Activated CD4-positive, alpha-beta memory T cell treated with anti-CD3 and anti-CD28 coated beads for 36 hours (primary cell): ENCODE measurements around the gene RERE. TPM values are rescaled to one million over a fixed set of nuclear protein-coding genes. Genes with fewer than 3 reads are reported as not detected.
A peak's percentile ranks its signal among the peaks of the same experiment; 100 is the strongest.

Experiments
- CTCF ChIA-PET: fragments of 350-600 bp; sonication (Branson Sonifier 250); formaldehyde crosslinking; loops from one replicate; lab custom pipeline; 2021; ENCODE audit warnings: antibody characterized with exemption, inconsistent platforms; lab: Charles Lee
- POLR2A ChIA-PET: fragments of 350-600 bp; sonication (Branson Sonifier 250); formaldehyde crosslinking; loops from one replicate; lab custom pipeline; 2021; ENCODE audit warnings: antibody characterized with exemption; lab: Charles Lee
- DNase-seq: peaks from one replicate; pipeline ENCODE4 v3.0.0-alpha.2; 2020
- H3K27ac Mint-ChIP-seq: one replicate; pipeline ENCODE4 v1.8.0; 2021; ENCODE audit warnings: mixed read lengths
- H3K27me3 Mint-ChIP-seq: one replicate; pipeline ENCODE4 v1.8.0; 2021; ENCODE audit warnings: mixed read lengths
- H3K36me3 Mint-ChIP-seq: one replicate; pipeline ENCODE4 v1.8.0; 2021; ENCODE audit warnings: mixed read lengths
- H3K4me1 Mint-ChIP-seq: one replicate; pipeline ENCODE4 v1.8.0; 2021; ENCODE audit warnings: low read depth, mixed read lengths
- H3K4me3 Mint-ChIP-seq: one replicate; pipeline ENCODE4 v1.8.0; 2021; ENCODE audit warnings: mild to moderate bottlenecking, mixed read lengths
- H3K9me3 Mint-ChIP-seq: one replicate; pipeline ENCODE4 v1.8.0; 2021; ENCODE audit warnings: mixed read lengths
- intact Hi-C: fragments of 100-400 bp; cut with micrococcal nuclease; formaldehyde crosslinking; loops from one replicate; pipeline ENCODE4 v1.15.1; 2023
- total RNA-seq, 2 experiments: library from RNA; stranded (reverse); gene quantifications; one replicate each; pipeline ENCODE4 v1.2.3, GENCODE V29; 2021

The RERE gene
- total RNA-seq, 2 experiments from 2014 or later = 45.0 to 50.5 TPM

GRCh38 chr1:8543965-8544364 lies 273.5 kb downstream of the RERE start:
- intact Hi-C loops = loop anchor here (1.0 to 5.0 kb wide), 2 partner anchors 19 to 122 kb away; no protein-coding TSS in a partner anchor

GRCh38 chr1:8541961-8542521 lies 275.4 kb downstream of the RERE start:
- Mint-ChIP-seq H3K27me3 (no peaks in the 10 kb centered on the region), H3K9me3 (peaks cover 8% of the 10 kb centered on the region), H3K4me3 (no peak overlapping the region), H3K36me3 (peaks cover 26% of the 10 kb centered on the region), H3K4me1 (peaks cover 40% of the 10 kb centered on the region), H3K27ac (no peak overlapping the region)
- intact Hi-C loops = loop anchor here (2.0 to 5.0 kb wide), 2 partner anchors 13 to 120 kb away; no protein-coding TSS in a partner anchor
- CTCF ChIA-PET = no interaction called here
- DNase-seq = no peak
- POLR2A ChIA-PET = no interaction called here

More at GRCh38 chr1:8543965-8544364, 273.5 kb downstream of the RERE start:
- peaks cover 38% of the 10 kb centered on the region for H3K4me1 Mint-ChIP-seq
- no peak overlapping the region for H3K27ac Mint-ChIP-seq
- H3K27me3 Mint-ChIP-seq = no peaks in the 10 kb centered on the region
- no peak for DNase-seq
- ChIA-PET CTCF (interaction anchor here (0.6 to 1.2 kb wide), 3 partner anchors 14 to 195 kb away, joined by 3 read pairs; no protein-coding TSS in a partner anchor), POLR2A (interaction anchor here (1.0 to 1.1 kb wide), 2 partner anchors 119 to 296 kb away, joined by 3 read pairs; no protein-coding TSS in a partner anchor)
- H3K4me3 Mint-ChIP-seq = no peak overlapping the region
- peaks cover 8% of the 10 kb centered on the region for H3K9me3 Mint-ChIP-seq
- H3K36me3 Mint-ChIP-seq = peaks cover 26% of the 10 kb centered on the region

GRCh38 chr1:8540971-8541370 lies 276.5 kb downstream of the RERE start:
- Mint-ChIP-seq H3K9me3 (peaks cover 8% of the 10 kb centered on the region), H3K27me3 (no peaks in the 10 kb centered on the region), H3K4me3 (no peak overlapping the region), H3K36me3 (peaks cover 29% of the 10 kb centered on the region), H3K4me1 (peaks cover 40% of the 10 kb centered on the region), H3K27ac (peak overlapping the region; percentile 69)
- intact Hi-C loops = loop anchor here (1.0 to 5.0 kb wide), 4 partner anchors 14 to 146 kb away; no protein-coding TSS in a partner anchor
- POLR2A ChIA-PET = no interaction called here
- DNase-seq = no peak
- CTCF ChIA-PET = no interaction called here

GRCh38 chr1:8540261-8540941 lies 277.0 kb downstream of the RERE start:
- H3K9me3 Mint-ChIP-seq = peaks cover 8% of the 10 kb centered on the region
- ChIA-PET POLR2A (interaction anchor here (1.0 kb wide), 1 partner anchor 15 kb away, joined by 4 read pairs; no protein-coding TSS in a partner anchor), CTCF (no interaction called here)
- intact Hi-C loops = loop anchor here (1.0 to 5.0 kb wide), 4 partner anchors 14 to 145 kb away; no protein-coding TSS in a partner anchor
- H3K36me3 Mint-ChIP-seq = peaks cover 31% of the 10 kb centered on the region
- H3K4me1 Mint-ChIP-seq = peaks cover 40% of the 10 kb centered on the region
- H3K27ac Mint-ChIP-seq = peak overlapping the region; percentile 69
- no peak for DNase-seq
- no peaks in the 10 kb centered on the region for H3K27me3 Mint-ChIP-seq
- no peak overlapping the region for H3K4me3 Mint-ChIP-seq

- H3K27me3 Mint-ChIP-seq = no peaks in the 10 kb centered on the region
- H3K27ac Mint-ChIP-seq = peak overlapping the region; percentile 28
- CTCF ChIA-PET = no interaction called here
- intact Hi-C loops = loop anchor here (1.0 to 5.0 kb wide), 4 partner anchors 14 to 144 kb away; no protein-coding TSS in a partner anchor
- peaks cover 6% of the 10 kb centered on the region for H3K9me3 Mint-ChIP-seq
- POLR2A ChIA-PET = interaction anchor here (1.0 kb wide), 1 partner anchor 14 kb away, joined by 4 read pairs; no protein-coding TSS in a partner anchor
- H3K4me1 Mint-ChIP-seq = peaks cover 33% of the 10 kb centered on the region
- no peak overlapping the region for H3K4me3 Mint-ChIP-seq
- DNase-seq = no peak
- H3K36me3 Mint-ChIP-seq = peaks cover 24% of the 10 kb centered on the region
Measured at GRCh38 chr1:8539683-8540082, 277.8 kb downstream of the RERE start.

- Mint-ChIP-seq H3K4me1 (peaks cover 37% of the 10 kb centered on the region), H3K36me3 (peaks cover 16% of the 10 kb centered on the region), H3K4me3 (no peak overlapping the region), H3K27ac (no peak overlapping the region), H3K27me3 (no peaks in the 10 kb centered on the region), H3K9me3 (no peaks in the 10 kb centered on the region)
- intact Hi-C loops = no loop called here
- ChIA-PET CTCF (interaction anchor here (0.8 kb wide), 1 partner anchor 13 kb away, joined by 7 read pairs; no protein-coding TSS in a partner anchor), POLR2A (interaction anchor here (0.5 to 0.6 kb wide), 2 partner anchors 114 to 258 kb away, joined by 3 to 6 read pairs; no protein-coding TSS in a partner anchor)
- no peak for DNase-seq
Measured at GRCh38 chr1:8538502-8538901, 278.9 kb downstream of the RERE start.

GRCh38 chr1:8537991-8538390 lies 279.4 kb downstream of the RERE start:
- peaks cover 13% of the 10 kb centered on the region for H3K36me3 Mint-ChIP-seq
- ChIA-PET CTCF (no interaction called here), POLR2A (interaction anchor here (0.5 to 0.6 kb wide), 2 partner anchors 113 to 258 kb away, joined by 3 to 6 read pairs; no protein-coding TSS in a partner anchor)
- DNase-seq = no peak
- H3K4me1 Mint-ChIP-seq = peaks cover 42% of the 10 kb centered on the region
- no peak overlapping the region for H3K27ac Mint-ChIP-seq
- H3K4me3 Mint-ChIP-seq = no peak overlapping the region
- H3K9me3 Mint-ChIP-seq = no peaks in the 10 kb centered on the region
- intact Hi-C loops = no loop called here
- H3K27me3 Mint-ChIP-seq = no peaks in the 10 kb centered on the region

- ChIA-PET CTCF (no interaction called here), POLR2A (no interaction called here)
- H3K27me3 Mint-ChIP-seq = no peaks in the 10 kb centered on the region
- H3K36me3 Mint-ChIP-seq = peaks cover 13% of the 10 kb centered on the region
- H3K27ac Mint-ChIP-seq = no peak overlapping the region
- no peak for DNase-seq
- H3K4me1 Mint-ChIP-seq = peaks cover 45% of the 10 kb centered on the region
- H3K9me3 Mint-ChIP-seq = no peaks in the 10 kb centered on the region
- intact Hi-C loops = no loop called here
- no peak overlapping the region for H3K4me3 Mint-ChIP-seq
Measured at GRCh38 chr1:8536515-8536914, 280.9 kb downstream of the RERE start.

GRCh38 chr1:8533907-8534306 lies 283.5 kb downstream of the RERE start:
- intact Hi-C loops = no loop called here
- H3K27ac Mint-ChIP-seq = no peak overlapping the region
- no peaks in the 10 kb centered on the region for H3K27me3 Mint-ChIP-seq
- H3K4me3 Mint-ChIP-seq = no peak overlapping the region
- ChIA-PET POLR2A (interaction anchor here (1.1 kb wide), 1 partner anchor 22 kb away, joined by 3 read pairs; no protein-coding TSS in a partner anchor), CTCF (interaction anchor here (0.9 to 1.5 kb wide), 2 partner anchors 12 to 315 kb away, joined by 3 to 6 read pairs; no protein-coding TSS in a partner anchor)
- H3K36me3 Mint-ChIP-seq = peaks cover 5% of the 10 kb centered on the region
- H3K9me3 Mint-ChIP-seq = no peaks in the 10 kb centered on the region
- H3K4me1 Mint-ChIP-seq = peaks cover 25% of the 10 kb centered on the region
- DNase-seq = no peak

- no peaks in the 10 kb centered on the region for H3K27me3 Mint-ChIP-seq
- ChIA-PET CTCF (interaction anchor here (0.7 to 1.5 kb wide), 4 partner anchors 12 to 316 kb away, joined by 3 to 6 read pairs (median 3); no protein-coding TSS in a partner anchor), POLR2A (interaction anchor here (1.1 to 1.8 kb wide), 2 partner anchors 10 to 22 kb away, joined by 3 to 7 read pairs; no protein-coding TSS in a partner anchor)
- peak overlapping the region; percentile 8 for H3K27ac Mint-ChIP-seq
- no peaks in the 10 kb centered on the region for H3K9me3 Mint-ChIP-seq
- H3K4me1 Mint-ChIP-seq = peaks cover 18% of the 10 kb centered on the region
- no peak for DNase-seq
- intact Hi-C loops = no loop called here
- H3K36me3 Mint-ChIP-seq = peaks cover 5% of the 10 kb centered on the region
- no peak overlapping the region for H3K4me3 Mint-ChIP-seq
Measured at GRCh38 chr1:8533124-8533523, 284.3 kb downstream of the RERE start.

GRCh38 chr1:8529901-8530300 lies 287.5 kb downstream of the RERE start:
- ChIA-PET CTCF (no interaction called here), POLR2A (no interaction called here)
- Mint-ChIP-seq H3K4me3 (no peak overlapping the region), H3K27ac (no peak overlapping the region), H3K4me1 (peaks cover 21% of the 10 kb centered on the region), H3K27me3 (no peaks in the 10 kb centered on the region), H3K9me3 (no peaks in the 10 kb centered on the region), H3K36me3 (no peaks in the 10 kb centered on the region)
- DNase-seq = no peak
- intact Hi-C loops = loop anchor here (10.0 kb wide), 1 partner anchor 75 kb away; no protein-coding TSS in a partner anchor

GRCh38 chr1:8527941-8528340 lies 289.5 kb downstream of the RERE start:
- CTCF ChIA-PET = no interaction called here
- H3K36me3 Mint-ChIP-seq = peaks cover 3% of the 10 kb centered on the region
- no peak for DNase-seq
- POLR2A ChIA-PET = no interaction called here
- no peak overlapping the region for H3K4me3 Mint-ChIP-seq
- no peak overlapping the region for H3K27ac Mint-ChIP-seq
- peaks cover 5% of the 10 kb centered on the region for H3K4me1 Mint-ChIP-seq
- no peaks in the 10 kb centered on the region for H3K27me3 Mint-ChIP-seq
- no peaks in the 10 kb centered on the region for H3K9me3 Mint-ChIP-seq
- intact Hi-C loops = loop anchor here (10.0 kb wide), 1 partner anchor 77 kb away; no protein-coding TSS in a partner anchor
